ENCODE results near the gene PACSIN2.
"Not testable (repeated sequence)": the region's sequence is repeated elsewhere in the genome, so short reads cannot be mapped to it uniquely, and the experiment has no call there.

The PACSIN2 gene

DNA sequence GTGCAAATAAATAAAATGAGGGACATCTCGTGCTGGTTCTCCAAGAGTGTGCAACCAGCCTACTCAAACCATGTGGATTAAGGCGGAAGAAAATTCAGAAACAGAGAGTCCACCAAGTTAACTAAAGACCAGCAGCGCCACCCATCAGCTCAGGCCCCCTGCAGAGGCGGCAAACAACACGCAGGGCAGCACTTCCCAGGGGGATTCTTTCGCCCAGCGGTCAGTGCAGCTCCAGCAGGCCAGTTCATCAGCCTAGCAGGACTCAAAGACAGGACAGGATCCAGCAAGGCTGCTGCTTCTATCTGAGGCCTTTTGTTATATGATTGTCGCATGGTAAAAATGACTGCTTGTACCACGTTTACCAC lies 51.7 kb downstream of the PACSIN2 start:
- no peak for DNase-seq

DNA sequence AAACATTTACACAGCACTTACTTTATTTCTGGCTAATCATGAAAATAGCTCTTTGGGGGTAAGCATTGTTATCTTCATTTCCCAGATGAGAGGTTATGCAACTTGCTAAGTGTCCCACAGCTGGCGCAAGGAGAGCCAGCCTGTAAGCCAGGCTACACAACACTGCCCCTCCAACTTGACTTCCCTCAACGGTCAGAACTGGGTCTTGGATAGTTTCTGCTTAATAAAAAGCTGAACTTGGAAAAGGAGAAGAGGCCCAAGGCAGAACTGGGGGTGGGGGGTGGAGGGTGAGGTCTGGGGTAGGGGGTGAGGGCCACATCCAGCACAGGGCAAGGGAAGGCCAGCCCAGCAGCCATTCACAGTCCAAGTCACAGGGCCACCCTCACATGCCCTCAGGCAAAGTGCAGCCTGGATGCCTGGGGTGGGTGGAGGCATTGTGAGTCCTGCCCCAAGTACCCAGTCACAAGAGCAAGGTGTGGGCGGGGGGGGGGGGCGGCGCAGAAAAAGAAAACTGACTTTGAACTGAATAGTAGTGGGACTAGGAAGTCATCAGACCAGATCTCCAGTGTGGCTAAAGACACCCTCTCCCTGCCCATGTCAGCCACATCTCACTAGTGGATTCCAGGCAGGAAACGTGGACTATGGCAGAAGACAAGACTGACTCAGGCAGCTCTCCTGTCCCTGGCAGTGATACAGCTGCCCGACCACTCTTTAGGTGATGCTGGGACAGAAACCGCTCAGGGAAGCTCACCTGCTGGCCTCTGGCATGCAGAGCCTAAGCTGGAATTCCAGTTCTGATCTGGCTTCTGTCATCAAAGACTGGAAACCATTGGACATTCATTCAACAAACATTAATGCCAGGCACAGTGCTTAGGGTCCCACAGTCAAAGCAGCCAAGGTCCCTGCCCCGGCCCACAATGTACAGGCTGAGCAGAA lies 52.4 kb downstream of the PACSIN2 start:
- DNase-seq: no peak

DNA sequence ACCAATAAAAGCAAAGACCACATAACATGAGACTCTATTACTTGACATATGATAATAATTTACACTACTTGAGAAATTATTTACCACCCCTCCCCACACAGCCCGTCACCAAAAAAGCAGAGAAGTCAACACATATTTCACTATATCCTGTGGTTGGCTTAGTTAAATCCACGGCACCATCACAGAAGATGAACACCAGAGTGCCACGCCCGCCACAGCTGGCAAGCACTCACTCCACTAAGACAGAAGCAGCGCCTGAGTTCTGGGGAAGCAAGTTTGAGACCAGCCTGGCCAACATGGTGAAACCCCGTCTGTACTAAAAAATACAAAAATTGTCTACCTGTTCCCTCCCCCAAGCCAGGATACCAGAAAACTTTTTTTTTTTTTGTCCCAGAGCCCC lies 53.1 kb downstream of the PACSIN2 start:
- no peak for DNase-seq

DNA sequence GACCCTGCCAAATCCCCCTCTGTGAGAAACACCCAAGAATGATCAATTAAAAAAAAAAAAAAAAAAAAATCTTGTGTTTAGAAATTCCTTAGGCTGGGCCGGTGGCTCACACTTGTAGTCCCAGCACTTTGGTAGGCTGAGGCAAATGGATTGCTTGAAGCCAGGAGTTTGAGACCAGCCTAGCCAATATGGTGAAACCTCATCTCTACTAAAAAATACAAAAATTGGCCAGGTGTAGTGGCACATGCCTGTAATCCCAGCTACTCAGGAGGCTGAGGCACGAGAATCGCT lies 53.6 kb downstream of the PACSIN2 start:
- not testable (repeated sequence) for DNase-seq

DNA sequence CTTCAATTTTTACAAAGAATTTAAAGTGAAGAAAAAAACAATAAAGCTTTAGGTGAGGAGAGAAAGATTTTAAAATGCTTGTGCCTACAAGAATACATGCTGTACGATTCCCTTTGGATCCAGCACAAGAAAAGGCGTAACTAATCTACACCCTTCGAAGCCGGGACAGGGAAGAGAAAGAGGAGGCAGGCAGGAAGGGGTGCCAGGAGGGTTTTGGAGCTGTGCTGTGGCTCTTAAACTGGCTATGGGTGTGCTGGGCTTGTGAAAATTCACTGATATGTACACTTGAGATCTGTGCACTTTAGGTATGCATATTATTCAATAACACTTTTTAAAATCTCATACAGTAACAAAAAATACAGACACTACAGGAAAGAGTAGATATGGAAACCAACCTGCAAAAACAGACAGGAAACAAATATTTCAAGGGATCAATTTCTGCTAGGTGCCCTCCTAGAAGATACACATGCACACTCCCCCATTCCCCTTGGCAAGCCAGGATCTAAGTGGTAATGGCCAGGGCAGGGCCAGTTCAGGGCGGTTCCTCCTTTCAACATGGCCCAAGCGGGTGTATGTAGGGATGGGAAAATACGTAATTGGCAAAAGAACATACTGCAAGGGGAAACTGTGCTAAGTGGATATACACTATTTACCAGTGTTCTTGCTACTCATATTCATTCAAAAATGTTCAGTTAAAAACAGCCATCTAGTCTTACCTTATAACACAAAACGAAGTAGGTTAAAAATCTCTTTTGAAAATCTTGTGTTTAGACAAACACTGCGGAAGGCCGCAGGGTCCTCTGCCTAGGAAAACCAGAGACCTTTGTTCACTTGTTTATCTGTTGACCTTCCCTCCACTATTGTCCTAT lies 54.2 kb downstream of the PACSIN2 start:
- no peak for DNase-seq

DNA sequence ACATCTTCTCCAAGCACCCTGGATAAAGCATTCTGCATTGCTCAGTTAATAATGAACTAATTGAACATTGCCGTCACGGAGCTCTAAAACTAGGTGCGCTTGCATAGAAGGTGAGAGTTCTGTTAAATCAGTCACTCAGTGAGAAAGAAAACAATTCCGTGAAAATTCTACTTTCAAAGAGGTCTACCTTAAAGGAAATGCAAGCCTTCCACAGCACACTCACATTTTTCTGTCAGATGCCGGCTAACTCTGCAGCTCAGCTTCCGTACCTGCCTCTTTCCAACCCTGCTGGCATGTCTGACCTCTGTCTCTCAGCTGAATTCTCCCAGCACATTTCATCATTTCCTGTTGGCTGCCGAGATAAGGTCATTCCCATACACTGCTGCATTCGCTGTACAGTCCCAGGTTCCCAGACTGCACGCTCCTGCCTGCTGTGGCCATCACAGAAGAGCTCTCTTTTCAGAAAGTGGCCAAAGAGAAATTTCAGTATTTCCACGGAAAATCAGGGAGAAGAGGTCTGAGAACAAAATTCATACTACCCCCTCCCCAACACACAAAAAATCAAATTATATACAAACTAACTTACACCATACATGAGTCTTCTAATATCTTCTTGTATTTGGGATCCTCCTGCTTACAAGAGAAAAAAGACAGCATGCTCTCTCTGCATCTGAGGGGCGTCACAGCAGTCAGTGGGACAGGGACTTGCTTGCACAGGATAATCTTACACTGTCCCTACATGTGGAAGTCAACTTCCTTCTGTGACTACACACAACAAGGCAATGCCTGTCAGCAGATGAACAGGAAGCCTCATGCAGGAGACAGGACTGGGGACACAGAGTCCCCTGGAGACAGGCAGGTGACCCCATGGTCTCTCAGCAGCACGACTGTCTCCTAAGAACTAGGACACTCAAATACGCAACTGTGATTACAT lies 55.1 kb downstream of the PACSIN2 start:
- no peak for DNase-seq

DNA sequence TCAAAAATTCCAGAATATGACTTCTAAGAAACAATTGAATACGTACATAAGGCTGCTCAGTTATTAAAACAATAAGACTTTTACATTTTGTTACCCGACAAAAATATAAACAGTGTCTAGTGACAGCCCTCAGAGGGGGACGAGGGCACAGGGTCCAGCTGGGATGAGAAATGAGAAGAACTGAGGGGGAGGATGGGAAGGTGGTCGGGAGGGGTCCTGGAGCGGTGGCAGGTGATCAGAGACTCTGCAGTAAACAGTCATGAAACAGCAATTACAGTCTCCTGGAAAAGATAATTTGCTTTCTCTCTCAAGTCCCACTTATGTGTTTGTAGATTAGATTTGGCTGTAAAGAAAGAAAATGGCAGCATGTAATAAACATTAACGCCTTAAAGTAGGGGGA lies 56.0 kb downstream of the PACSIN2 start:
- no peak for DNase-seq

DNA sequence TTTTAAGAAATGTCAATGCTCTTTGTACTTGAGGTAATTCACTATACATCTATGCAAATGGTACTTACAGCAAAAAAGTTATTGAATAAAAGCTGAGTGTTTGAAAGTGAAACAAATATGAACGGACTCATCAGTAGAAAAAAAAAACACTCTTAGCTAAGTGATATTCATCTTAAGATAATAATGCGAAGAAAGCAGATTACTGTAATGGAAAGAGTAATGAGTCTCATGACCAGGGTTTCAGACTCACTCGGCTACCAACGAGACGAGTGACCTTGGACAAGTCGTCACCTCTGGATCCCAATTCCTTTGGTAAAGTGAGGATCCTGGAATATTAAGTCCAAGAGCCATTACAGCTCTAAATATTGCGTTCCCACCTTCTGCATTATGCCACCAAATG lies 57.0 kb downstream of the PACSIN2 start:
- no peak for DNase-seq

DNA sequence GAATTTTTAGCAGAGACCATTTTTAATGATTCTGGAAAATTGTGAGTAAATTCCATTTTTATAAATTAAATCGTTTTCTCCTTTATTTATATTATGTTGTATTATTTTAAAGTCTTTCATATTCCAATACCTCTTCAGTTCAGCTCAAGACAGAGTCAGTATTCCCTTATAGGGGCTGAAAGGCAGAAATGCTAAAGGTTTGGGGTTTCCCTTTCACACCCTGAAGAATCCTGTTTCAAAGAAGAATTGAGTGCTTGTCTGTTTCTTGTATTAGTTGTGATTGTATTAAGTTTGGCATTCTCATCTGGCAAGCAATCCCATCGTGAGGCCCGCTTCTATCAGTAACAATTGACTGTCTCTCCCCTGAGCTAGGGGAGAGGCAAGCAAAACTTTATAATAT lies 57.4 kb downstream of the PACSIN2 start:
- no peak for DNase-seq

DNA sequence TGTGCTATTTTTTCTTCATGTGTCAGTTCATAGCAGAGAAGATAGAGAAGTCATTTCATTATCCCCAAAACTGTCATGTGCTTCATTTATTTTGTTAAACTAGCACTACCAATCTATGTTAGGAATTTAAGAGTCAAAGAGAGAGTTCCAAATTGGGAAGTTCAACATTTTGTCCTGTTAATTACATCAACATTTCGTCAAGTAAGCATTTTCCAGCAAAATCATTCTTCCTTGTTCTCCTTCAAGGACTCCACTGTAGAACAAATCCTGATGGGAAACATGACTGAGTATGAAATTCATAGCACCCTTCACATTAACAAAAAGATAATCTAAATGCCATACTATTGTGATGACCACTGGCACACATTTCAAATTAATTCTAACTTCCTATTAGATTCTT lies 59.1 kb downstream of the PACSIN2 start:
- DNase-seq: no peak

DNA sequence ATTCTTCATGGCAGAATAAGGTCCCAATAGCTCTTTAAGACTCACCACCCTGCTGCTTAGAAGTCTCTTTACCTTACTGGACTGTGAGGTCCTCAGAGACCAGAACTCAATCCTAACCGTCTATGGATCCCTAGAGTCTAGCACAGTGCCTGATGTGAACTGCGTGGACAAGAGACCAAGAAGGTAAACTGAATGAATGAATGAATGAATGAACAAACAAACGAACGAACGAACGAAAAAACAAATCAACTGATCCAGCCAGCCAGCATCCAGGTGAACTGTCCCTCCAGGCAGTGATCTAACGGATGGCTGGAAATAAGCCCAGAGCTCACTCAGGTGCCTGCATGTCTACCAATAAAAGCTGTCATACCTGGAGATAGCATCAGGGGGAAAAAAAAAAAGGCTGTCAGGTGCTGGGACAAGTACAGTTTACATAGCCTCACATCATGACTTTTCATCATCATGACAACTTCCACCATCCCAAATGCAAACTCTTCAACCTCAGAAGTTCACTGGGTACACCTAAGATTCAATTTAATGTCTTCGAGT lies 59.8 kb downstream of the PACSIN2 start:
- DNase-seq: no peak

DNA sequence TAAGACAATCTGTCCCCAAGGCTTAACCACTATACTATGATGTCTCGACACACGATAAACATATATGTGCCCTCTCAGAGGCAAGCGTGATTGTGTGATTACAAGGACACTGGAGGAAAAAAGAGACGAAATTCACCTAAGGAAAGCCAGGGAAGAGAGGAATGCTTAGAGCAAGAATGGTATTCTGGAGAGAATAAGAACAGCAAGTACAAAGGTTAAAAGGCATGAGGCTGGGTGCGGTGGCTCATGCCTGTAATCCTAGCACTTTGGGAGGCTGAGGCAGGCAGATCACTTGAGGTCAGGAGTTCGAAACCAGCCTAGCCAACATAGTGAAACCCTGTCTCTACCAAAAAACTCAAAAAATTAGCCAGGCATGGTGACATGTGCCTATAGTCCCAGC lies 61.2 kb downstream of the PACSIN2 start:
- DNase-seq: not testable (repeated sequence)

DNA sequence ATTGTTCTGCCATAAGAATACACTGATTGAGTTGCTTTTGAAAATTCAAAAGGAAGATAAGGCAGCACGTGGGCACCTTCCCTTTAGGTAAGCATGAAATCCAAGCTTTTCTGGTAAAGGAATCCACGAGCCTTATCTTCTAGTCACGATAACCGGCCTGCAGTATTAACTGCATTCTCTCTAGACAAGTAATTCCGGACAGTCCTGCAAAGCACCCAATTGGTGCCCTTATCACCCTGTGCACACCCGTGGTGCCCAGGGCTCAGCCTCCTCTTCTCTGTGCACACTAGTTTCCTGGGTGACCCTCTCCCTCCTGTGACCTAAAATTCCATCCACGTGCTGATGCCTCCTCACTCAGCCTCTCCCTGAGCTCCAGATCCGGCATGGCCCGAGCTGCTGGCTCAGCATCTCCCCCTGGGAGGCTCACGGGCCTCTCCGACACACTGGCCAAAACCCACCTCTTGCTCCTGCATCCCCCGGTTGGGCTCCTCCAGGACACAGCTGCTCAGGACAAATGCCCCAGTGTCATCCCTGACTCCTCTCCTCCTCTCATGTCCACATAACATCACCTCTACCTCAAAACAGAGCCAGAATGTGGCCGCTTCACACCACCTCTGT lies 63.7 kb downstream of the PACSIN2 start:
- DNase-seq: no peak

DNA sequence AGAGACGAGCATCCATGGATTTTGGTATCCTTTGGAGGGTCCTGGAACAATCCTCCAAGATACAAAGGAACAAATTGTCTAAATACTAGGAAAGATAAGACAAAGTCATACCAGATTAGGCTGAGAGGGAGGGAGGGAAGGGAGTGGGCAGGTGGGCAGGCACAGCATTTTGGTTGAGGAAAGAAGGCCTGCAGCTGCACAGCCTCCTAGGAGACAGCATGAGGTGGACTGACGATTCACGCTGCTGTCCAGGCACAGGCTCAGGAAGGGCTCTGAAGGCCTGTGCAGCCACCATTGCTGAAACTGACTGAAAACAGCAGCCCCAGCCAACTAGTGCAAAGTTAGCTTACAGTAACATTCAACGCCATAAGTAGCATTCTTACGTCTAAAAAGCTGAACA lies 64.7 kb downstream of the PACSIN2 start:
- DNase-seq: no peak

DNA sequence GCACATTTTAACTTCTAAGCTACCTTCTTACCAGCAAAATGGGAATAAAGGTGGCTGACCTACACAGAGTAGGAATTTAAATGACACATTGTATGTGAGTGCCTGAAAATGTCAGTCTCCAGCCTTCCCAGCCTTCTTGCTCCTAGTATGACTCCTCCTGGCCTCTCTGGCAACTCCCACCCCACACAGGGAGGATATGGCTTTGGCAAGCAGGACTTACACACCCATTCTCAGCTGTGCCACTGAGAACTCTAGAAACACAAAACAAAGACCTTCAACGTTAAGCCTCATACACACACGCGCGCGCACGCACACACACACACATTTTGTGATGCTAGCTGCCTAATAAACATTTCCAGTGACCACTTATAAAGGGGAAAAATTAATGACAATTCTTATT lies 65.8 kb downstream of the PACSIN2 start:
- DNase-seq: no peak

DNA sequence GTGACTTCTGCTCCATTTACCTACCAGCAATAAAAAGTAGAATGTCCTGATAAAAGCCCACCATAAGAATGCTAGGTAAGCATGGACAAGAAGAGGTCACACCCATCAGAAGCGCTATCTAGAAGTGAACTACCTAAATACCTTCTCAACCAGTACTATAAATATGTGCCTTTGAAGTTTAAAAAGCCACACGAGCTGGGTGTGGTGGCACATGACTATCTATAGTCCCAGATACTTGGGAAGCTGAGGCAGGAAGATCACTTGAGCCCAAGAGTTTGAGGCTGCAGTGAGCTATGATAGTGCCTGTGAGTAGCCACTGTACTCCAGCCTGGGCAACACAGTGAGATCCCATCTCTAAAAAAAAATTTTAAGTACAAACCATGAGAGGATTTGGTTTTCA lies 66.7 kb downstream of the PACSIN2 start:
- no peak for DNase-seq

DNA sequence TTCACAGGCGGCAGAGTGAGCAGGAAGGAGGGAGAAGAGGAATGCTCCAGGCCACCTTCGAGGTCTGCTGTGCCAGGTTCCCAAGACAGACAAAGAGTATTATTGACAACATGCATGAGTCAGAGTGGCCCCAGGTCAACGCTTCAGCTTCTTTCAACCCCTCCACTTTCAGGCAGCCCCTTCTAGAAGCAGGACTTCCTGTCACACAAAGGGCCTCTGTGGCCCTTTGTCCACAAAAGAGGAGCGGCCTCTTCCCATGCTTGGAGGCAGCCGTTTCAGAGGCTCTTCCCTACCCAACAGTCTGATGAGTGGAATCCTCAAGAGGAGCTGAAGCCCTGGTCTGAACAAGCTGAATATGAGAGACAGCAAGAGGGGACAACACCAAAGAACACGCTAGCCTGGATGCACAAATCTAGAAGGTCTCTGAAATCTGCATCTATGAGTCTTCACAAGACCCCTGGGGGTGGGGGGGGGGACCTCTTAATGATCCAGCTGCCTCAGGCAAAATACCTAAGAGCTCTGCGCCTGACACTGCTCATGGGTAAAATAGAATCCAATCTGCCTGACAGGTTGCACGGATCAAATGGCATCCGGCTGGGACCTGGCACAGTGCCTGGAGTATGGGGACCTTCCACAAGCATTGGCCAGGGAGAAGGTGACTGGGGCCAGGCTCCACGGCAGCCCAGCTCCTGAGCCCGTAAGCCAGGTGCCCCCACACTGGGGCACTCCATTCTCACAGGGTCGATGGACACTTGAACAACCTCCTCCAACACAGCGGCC lies 67.5 kb downstream of the PACSIN2 start:
- DNase-seq: peak; percentile 18

DNA sequence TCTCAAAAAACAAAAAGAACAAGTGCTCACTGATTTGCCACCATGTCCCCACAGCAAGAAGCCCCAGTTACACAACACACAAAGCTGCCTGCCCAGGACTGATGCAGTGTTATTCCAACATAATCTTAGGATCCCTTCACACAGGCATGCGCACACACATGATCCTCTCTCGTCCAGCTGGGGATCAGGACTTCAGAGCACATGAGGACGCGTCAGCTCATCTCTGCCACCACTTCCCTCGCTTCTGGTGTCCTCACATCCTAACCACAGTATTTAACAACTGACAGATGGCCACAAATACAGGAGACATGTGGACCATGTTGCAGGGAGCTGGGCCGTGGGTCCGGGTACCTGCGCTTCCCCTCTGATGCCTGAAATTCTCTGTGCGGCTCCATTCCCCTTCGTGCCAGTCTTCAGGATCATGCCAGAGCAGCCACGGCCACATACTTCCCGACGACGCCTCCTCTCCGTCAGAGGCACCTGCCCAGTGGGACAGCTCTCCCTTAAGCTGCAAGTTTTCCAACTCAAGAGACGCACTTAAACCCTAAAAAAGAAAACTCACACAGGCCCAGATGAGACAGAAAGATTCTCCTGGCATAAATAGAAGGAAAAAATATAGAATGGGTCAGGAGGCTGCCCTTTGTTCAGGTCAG lies 68.3 kb downstream of the PACSIN2 start:
- DNase-seq: no peak

DNA sequence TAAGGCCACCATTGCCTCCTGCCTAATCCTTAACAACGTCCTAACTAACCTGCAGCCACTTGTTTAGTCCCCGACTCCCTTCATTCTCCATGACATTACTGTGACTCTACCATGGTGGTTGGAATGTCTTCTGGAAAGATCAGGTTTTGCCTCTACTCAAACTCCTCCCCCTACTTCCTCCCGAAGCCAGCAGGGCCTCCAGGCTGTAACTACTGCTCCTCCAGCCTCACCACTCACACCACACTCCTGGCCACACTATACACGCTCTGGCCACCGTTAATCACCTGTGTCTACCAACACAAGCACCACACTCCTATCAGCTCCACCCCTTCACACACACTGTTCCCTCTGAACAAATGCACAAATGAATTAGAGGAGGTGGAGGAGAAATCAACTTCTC lies 69.2 kb downstream of the PACSIN2 start:
- DNase-seq: no peak

DNA sequence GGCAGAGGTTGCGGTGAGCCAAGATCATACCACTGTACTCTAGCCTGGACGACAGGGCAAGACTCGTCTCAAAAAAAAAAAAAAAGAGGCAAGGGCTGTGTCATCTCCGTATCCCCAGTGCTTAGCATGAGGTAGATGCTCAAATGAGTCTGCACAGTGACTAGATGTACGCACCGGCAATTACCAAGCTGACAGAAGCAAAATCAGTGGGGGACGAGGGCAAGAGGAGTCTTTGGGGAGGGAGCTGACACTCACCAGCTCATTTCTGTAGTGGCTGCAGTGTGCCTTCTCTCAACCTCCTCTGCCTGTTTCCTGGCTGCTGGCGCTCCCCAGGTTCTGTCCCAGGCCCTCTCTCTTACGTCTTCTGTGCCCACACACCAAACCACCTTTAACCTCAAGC lies 69.9 kb downstream of the PACSIN2 start:
- DNase-seq: no peak

DNA sequence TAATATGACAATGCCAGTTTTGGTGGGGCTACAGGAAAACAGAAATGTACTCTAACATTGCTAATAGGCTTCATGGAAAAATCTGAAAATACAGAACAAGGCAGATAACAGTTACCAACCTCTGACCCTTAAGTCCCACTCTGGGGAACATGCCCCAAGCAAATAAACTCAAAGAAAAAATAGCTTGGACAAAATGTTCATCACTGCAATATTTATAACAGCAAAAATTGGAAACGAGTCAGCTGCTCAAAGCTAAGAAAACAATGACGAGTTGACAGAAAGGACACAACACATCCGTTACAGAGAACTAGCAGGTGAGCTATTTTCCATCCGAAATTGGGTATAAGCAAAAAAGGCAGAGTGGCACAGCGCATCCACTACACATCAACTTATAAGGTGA lies 70.5 kb downstream of the PACSIN2 start:
- no peak for DNase-seq
